T-helper 17 cell (primary cell): ENCODE measurements around the gene BANP. TPM values are rescaled to one million over a fixed set of nuclear protein-coding genes. Genes with fewer than 3 reads are reported as not detected.
"Not testable (repeated sequence)": the region's sequence is repeated elsewhere in the genome, so short reads cannot be mapped to it uniquely, and the experiment has no call there.

Experiments
- ATAC-seq: fragments of 150-1000 bp; cut with Tn5 transposase; 2 replicates; pipeline ENCODE4 v1.10.0; 2021; ENCODE audit warnings: mild to moderate bottlenecking, moderate library complexity
- DNase-seq, 3 donors: peaks; one replicate each; pipeline versions ENCODE4 v3.0.0 to v3.0.0-alpha.2; 2020 to 2021
- H3K9me3 ChIP-seq: one replicate; pipeline ENCODE4 v1.7.0; 2013; ENCODE audit warnings: low read length, mild to moderate bottlenecking; ENCODE audit not compliant: control insufficient read depth, poor library complexity, severe bottlenecking
- H3K27ac Mint-ChIP-seq: one replicate; pipeline ENCODE4 v1.8.0; 2022; ENCODE audit warnings: mild to moderate bottlenecking, moderate library complexity, mixed read lengths
- H3K27me3 Mint-ChIP-seq: one replicate; pipeline ENCODE4 v1.8.0; 2022; ENCODE audit warnings: mixed read lengths
- H3K36me3 Mint-ChIP-seq: one replicate; pipeline ENCODE4 v1.8.0; 2022; ENCODE audit warnings: low read depth, mixed read lengths
- H3K4me1 Mint-ChIP-seq: one replicate; pipeline ENCODE4 v1.8.0; 2022; ENCODE audit warnings: mild to moderate bottlenecking, mixed read lengths
- H3K4me3 Mint-ChIP-seq: one replicate; pipeline ENCODE4 v1.8.0; 2022; ENCODE audit warnings: mild to moderate bottlenecking, moderate library complexity, mixed read lengths
- total RNA-seq, 4 donors: library from RNA in 2 of 4; stranded (reverse) in 2 of 4; gene quantifications; one replicate each; pipeline ENCODE4 v1.2.3 and lab custom pipeline; 2022 to 2026

The BANP gene
- total RNA-seq, 2 donors from 2014 or later: 46.9 to 47.9 TPM

- Mint-ChIP-seq H3K27me3 (peaks cover 25% of the 10 kb centered on the region), H3K36me3 (no peaks in the 10 kb centered on the region), H3K4me3 (no peak overlapping the region), H3K4me1 (peaks cover 2% of the 10 kb centered on the region), H3K27ac (no peak overlapping the region)
- DNase-seq: no peak
- no peak for ATAC-seq
- no peaks in the 10 kb centered on the region for H3K9me3 ChIP-seq
Observed at GRCh38 chr16:88102597-88102996, 151.4 kb downstream of the BANP start.

- Mint-ChIP-seq H3K4me3 (no peak overlapping the region), H3K4me1 (peaks cover 2% of the 10 kb centered on the region), H3K36me3 (no peaks in the 10 kb centered on the region), H3K27me3 (peaks cover 25% of the 10 kb centered on the region), H3K27ac (no peak overlapping the region)
- ATAC-seq: no peak
- no peak for DNase-seq
- no peaks in the 10 kb centered on the region for H3K9me3 ChIP-seq
Observed at GRCh38 chr16:88103011-88103410, 151.8 kb downstream of the BANP start.

- H3K4me3 Mint-ChIP-seq: no peak overlapping the region
- H3K27ac Mint-ChIP-seq: no peak overlapping the region
- H3K27me3 Mint-ChIP-seq: peaks cover 20% of the 10 kb centered on the region
- no peaks in the 10 kb centered on the region for H3K9me3 ChIP-seq
- DNase-seq (no peak), ATAC-seq (no peak)
- no peaks in the 10 kb centered on the region for H3K36me3 Mint-ChIP-seq
- H3K4me1 Mint-ChIP-seq: peaks cover 2% of the 10 kb centered on the region
Observed at GRCh38 chr16:88103581-88104188, 152.5 kb downstream of the BANP start.

GRCh38 chr16:88104363-88104762 lies 153.1 kb downstream of the BANP start:
- H3K9me3 ChIP-seq, H3K4me3 Mint-ChIP-seq, H3K4me1 Mint-ChIP-seq, H3K36me3 Mint-ChIP-seq, DNase-seq, ATAC-seq, H3K27ac Mint-ChIP-seq: not testable (repeated sequence)
- peaks cover 13% of the 10 kb centered on the region for H3K27me3 Mint-ChIP-seq

- not testable (repeated sequence) for H3K36me3 Mint-ChIP-seq, H3K27me3 Mint-ChIP-seq, H3K4me1 Mint-ChIP-seq, H3K9me3 ChIP-seq, ATAC-seq, H3K27ac Mint-ChIP-seq, DNase-seq, H3K4me3 Mint-ChIP-seq
Observed at GRCh38 chr16:88105574-88106140, 154.4 kb downstream of the BANP start.

GRCh38 chr16:88106566-88106965 lies 155.3 kb downstream of the BANP start:
- not testable (repeated sequence) for H3K27ac Mint-ChIP-seq, H3K9me3 ChIP-seq

GRCh38 chr16:88108762-88109161 lies 157.5 kb downstream of the BANP start:
- Mint-ChIP-seq H3K36me3 (no peaks in the 10 kb centered on the region), H3K27me3 (peaks cover 11% of the 10 kb centered on the region), H3K27ac (no peak overlapping the region), H3K4me1 (peaks cover 4% of the 10 kb centered on the region), H3K4me3 (no peak overlapping the region)
- H3K9me3 ChIP-seq: no peaks in the 10 kb centered on the region
- ATAC-seq (no peak), DNase-seq (no peak)

More at GRCh38 chr16:88106566-88106965, 155.3 kb downstream of the BANP start:
- not testable (repeated sequence) for H3K27me3 Mint-ChIP-seq, H3K36me3 Mint-ChIP-seq, H3K4me1 Mint-ChIP-seq, DNase-seq, ATAC-seq, H3K4me3 Mint-ChIP-seq

GRCh38 chr16:88109726-88110621 lies 158.7 kb downstream of the BANP start:
- not testable (repeated sequence) for H3K36me3 Mint-ChIP-seq, ATAC-seq, H3K4me1 Mint-ChIP-seq, H3K9me3 ChIP-seq, H3K27ac Mint-ChIP-seq, DNase-seq, H3K4me3 Mint-ChIP-seq
- peaks cover 11% of the 10 kb centered on the region for H3K27me3 Mint-ChIP-seq

- not testable (repeated sequence) for H3K4me3 Mint-ChIP-seq, H3K4me1 Mint-ChIP-seq, H3K36me3 Mint-ChIP-seq, H3K9me3 ChIP-seq, DNase-seq, H3K27ac Mint-ChIP-seq
- ATAC-seq: peak; percentile 55
- peaks cover 16% of the 10 kb centered on the region for H3K27me3 Mint-ChIP-seq
Observed at GRCh38 chr16:88110875-88111494, 159.8 kb downstream of the BANP start.

- not testable (repeated sequence) for H3K9me3 ChIP-seq, H3K4me3 Mint-ChIP-seq, H3K27ac Mint-ChIP-seq, ATAC-seq, H3K4me1 Mint-ChIP-seq, DNase-seq, H3K36me3 Mint-ChIP-seq
- peaks cover 26% of the 10 kb centered on the region for H3K27me3 Mint-ChIP-seq
Observed at GRCh38 chr16:88111976-88112375, 160.7 kb downstream of the BANP start.

GRCh38 chr16:88113545-88114045 lies 162.4 kb downstream of the BANP start:
- H3K27me3 Mint-ChIP-seq: peaks cover 32% of the 10 kb centered on the region
- ATAC-seq (no peak), DNase-seq (no peak)
- H3K9me3 ChIP-seq: no peaks in the 10 kb centered on the region
- peaks cover 4% of the 10 kb centered on the region for H3K4me1 Mint-ChIP-seq
- no peak overlapping the region for H3K27ac Mint-ChIP-seq
- no peaks in the 10 kb centered on the region for H3K36me3 Mint-ChIP-seq
- H3K4me3 Mint-ChIP-seq: no peak overlapping the region

- not testable (repeated sequence) for H3K27ac Mint-ChIP-seq
Observed at GRCh38 chr16:88114541-88115228, 163.5 kb downstream of the BANP start.

More at GRCh38 chr16:88114541-88115228, 163.5 kb downstream of the BANP start:
- not testable (repeated sequence) for DNase-seq, ATAC-seq, H3K4me3 Mint-ChIP-seq, H3K9me3 ChIP-seq, H3K4me1 Mint-ChIP-seq, H3K36me3 Mint-ChIP-seq
- peaks cover 32% of the 10 kb centered on the region for H3K27me3 Mint-ChIP-seq
